Posterior vena cava (tissue), 2 donors: ENCODE data around the gene ASIC1. TPM values are rescaled to one million over a fixed set of nuclear protein-coding genes. Genes with fewer than 3 reads are reported as not detected.
"Not testable (repeated sequence)": the region's sequence is repeated elsewhere in the genome, so short reads cannot be mapped to it uniquely, and the experiment has no call there.

Experiments used
- DNase-seq: peaks from one replicate; pipeline ENCODE4 v3.0.0-alpha.2; 2020; ENCODE audit warnings: low spot score
- intact Hi-C, 2 donors: fragments of 100-400 bp; cut with DNase I; formaldehyde crosslinking; loops; one replicate each; pipeline versions ENCODE4 v1.14.1 to v1.14.2; 2022 to 2023
- total RNA-seq, 2 donors: library from RNA; stranded (reverse); fragmentation: NEBNext Ultra II Directional; extraction: Animal tissue kit (Norgen Biotek cat#: 25700); gene quantifications; one replicate each; pipeline ENCODE4 v1.2.1, GENCODE V29; 2021
- donor health status: DM: yes; HTN: yes; CAD: no.
- donor health status: DM: yes; HTN: yes; CAD: no.

Gene ASIC1
- total RNA-seq, 2 donors from 2014 or later: 2.5 to 4.2 TPM

GRCh38 chr12:50074936-50075807 is 17.8 kb downstream of the ASIC1 start:
- intact Hi-C loops: loop anchor here (5.0 to 10.0 kb wide), 3 partner anchors 97 to 250 kb away; no protein-coding TSS in a partner anchor

GRCh38 chr12:50075808-50076170 is 18.4 kb downstream of the ASIC1 start:
- intact Hi-C loops: loop anchor here (5.0 to 10.0 kb wide), 3 partner anchors 97 to 249 kb away; no protein-coding TSS in a partner anchor
- DNase-seq: no peak

More at GRCh38 chr12:50074936-50075807, 17.8 kb downstream of the ASIC1 start:
- peak; percentile 94 for DNase-seq

- peak; percentile 68 for DNase-seq
- intact Hi-C loops: loop anchor here (5.0 to 10.0 kb wide), 3 partner anchors 95 to 248 kb away; no protein-coding TSS in a partner anchor
Observed at GRCh38 chr12:50077099-50077498, 19.7 kb downstream of the ASIC1 start.

GRCh38 chr12:50078281-50078680 is 20.9 kb downstream of the ASIC1 start:
- intact Hi-C loops: loop anchor here (5.0 to 10.0 kb wide), 3 partner anchors 94 to 247 kb away; no protein-coding TSS in a partner anchor

GRCh38 chr12:50079771-50080170 is 22.4 kb downstream of the ASIC1 start:
- DNase-seq: no peak
- intact Hi-C loops: loop anchor here (5.0 to 10.0 kb wide), 3 partner anchors 93 to 245 kb away; no protein-coding TSS in a partner anchor

More at GRCh38 chr12:50078281-50078680, 20.9 kb downstream of the ASIC1 start:
- peak; percentile 71 for DNase-seq

- intact Hi-C loops: no loop called here
- DNase-seq: peak; percentile 78
Observed at GRCh38 chr12:50081096-50081808, 23.9 kb downstream of the ASIC1 start.

GRCh38 chr12:50082644-50083043 is 25.2 kb downstream of the ASIC1 start:
- intact Hi-C loops: no loop called here
- peak; percentile 50 for DNase-seq

- intact Hi-C loops: no loop called here
- DNase-seq: no peak
Observed at GRCh38 chr12:50083301-50083700, 25.9 kb downstream of the ASIC1 start.

- intact Hi-C loops, DNase-seq: not testable (repeated sequence)
Observed at GRCh38 chr12:50084409-50084774, 27.0 kb downstream of the ASIC1 start.

- intact Hi-C loops: loop anchor here (5.0 kb wide), 2 partner anchors 87 to 92 kb away; no protein-coding TSS in a partner anchor
- peak; percentile 97 for DNase-seq
Observed at GRCh38 chr12:50084775-50085614, 27.6 kb downstream of the ASIC1 start, which contains the start of gene SMARCD1. Gene SMARCD1, plus strand, starts transcription at chr12:50085342. Its CDS starts 28 bp downstream, at chr12:50085370.

GRCh38 chr12:50085615-50086072 is 28.2 kb downstream of the ASIC1 start:
- no peak for DNase-seq
- intact Hi-C loops: loop anchor here (5.0 kb wide), 2 partner anchors 87 to 92 kb away; no protein-coding TSS in a partner anchor

GRCh38 chr12:50086148-50086547 is 28.8 kb downstream of the ASIC1 start:
- DNase-seq: peak; percentile 67

GRCh38 chr12:50087151-50087550 is 29.8 kb downstream of the ASIC1 start:
- no peak for DNase-seq
- intact Hi-C loops: loop anchor here (5.0 kb wide), 2 partner anchors 85 to 90 kb away; no protein-coding TSS in a partner anchor

More at GRCh38 chr12:50086148-50086547, 28.8 kb downstream of the ASIC1 start:
- intact Hi-C loops: loop anchor here (5.0 kb wide), 2 partner anchors 86 to 91 kb away; no protein-coding TSS in a partner anchor

- no peak for DNase-seq
- intact Hi-C loops: loop anchor here (5.0 kb wide), 2 partner anchors 84 to 89 kb away; no protein-coding TSS in a partner anchor
Observed at GRCh38 chr12:50087995-50088394, 30.6 kb downstream of the ASIC1 start.

- no peak for DNase-seq
- intact Hi-C loops: loop anchor here (5.0 kb wide), 2 partner anchors 84 to 89 kb away; no protein-coding TSS in a partner anchor
Observed at GRCh38 chr12:50088577-50089335, 31.4 kb downstream of the ASIC1 start.

GRCh38 chr12:50089730-50090129 is 32.3 kb downstream of the ASIC1 start:
- peak; percentile 69 for DNase-seq
- intact Hi-C loops: loop anchor here (5.0 kb wide), 2 partner anchors 83 to 88 kb away; no protein-coding TSS in a partner anchor

- DNase-seq: no peak
- intact Hi-C loops: no loop called here
Observed at GRCh38 chr12:50090391-50090790, 33.0 kb downstream of the ASIC1 start.

- intact Hi-C loops: no loop called here
- DNase-seq: peak; percentile 59
Observed at GRCh38 chr12:50097952-50098351, 40.6 kb downstream of the ASIC1 start.
